ENCODE data around the gene SPACA6. TPM values are rescaled to one million over a fixed set of nuclear protein-coding genes. Genes with fewer than 3 reads are reported as not detected.

The SPACA6 gene, protein sequence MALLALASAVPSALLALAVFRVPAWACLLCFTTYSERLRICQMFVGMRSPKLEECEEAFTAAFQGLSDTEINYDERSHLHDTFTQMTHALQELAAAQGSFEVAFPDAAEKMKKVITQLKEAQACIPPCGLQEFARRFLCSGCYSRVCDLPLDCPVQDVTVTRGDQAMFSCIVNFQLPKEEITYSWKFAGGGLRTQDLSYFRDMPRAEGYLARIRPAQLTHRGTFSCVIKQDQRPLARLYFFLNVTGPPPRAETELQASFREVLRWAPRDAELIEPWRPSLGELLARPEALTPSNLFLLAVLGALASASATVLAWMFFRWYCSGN
- total RNA-seq, result 4.8 and 5.2 TPM in 2 replicates

DNA sequence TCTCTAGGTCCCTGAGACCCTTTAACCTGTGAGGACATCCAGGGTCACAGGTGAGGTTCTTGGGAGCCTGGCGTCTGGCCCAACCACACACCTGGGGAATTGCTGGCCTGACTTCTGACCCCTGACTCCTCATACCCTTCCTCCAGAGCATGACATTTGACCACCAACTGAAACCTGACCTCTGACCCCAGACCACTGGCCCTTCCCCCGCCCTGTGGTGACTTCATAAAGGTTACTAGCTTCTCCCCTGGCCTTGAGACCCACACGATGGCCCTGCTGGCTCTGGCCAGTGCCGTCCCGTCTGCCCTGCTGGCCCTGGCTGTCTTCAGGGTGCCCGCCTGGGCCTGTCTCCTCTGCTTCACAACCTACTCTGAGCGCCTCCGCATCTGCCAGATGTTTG is at the start of gene SPACA6:
Gene SPACA6 (plus strand): TSS at position 71 of the 400 bp plus-strand sequence. CDS start 197 bp downstream, at position 268.

GRCh38 chr19:51646730-51647129 is 46.4 kb upstream of the SPACA6 start, which contains the start of gene SIGLEC14:
SIGLEC14 (minus strand) TSS chr19:51646825; CDS start chr19:51646759, 66 bp downstream.

DNA sequence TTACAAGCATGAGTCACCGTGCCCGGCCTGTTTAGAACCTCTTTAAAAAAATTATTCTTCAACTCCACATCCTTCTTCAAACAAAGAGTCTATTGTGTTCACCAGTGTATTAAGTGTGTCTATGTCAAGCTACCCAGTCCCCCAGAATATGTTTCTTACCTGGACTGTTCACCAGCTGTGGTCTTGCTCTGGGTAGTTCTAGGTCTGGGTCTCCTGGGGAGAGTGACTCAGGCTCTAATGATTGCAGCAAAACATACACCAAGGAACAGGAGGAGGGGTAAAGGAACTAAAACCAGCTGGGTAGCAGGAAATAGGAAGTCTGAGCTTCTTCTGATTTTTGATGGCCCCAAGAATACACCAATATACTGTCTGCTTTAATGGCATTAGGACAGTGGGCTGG is 58.5 kb downstream of the SPACA6 start, which contains the start of gene FPR1:
Gene FPR1 (minus strand): TSS at position 224 of the 400 bp plus-strand sequence. CDS start 4,884 bp downstream, outside the sequence.

Other genes starting within 250 kb of the SPACA6 start
- not detected in 2 replicates for gene SIGLEC8, start 234.9 kb upstream of the SPACA6 start, total RNA-seq
- not detected in 2 replicates for gene CEACAM18, start 214.8 kb upstream of the SPACA6 start, total RNA-seq
- not detected in 2 replicates for gene SIGLEC12, start 191.5 kb upstream of the SPACA6 start, total RNA-seq
- not detected in 2 replicates for gene SIGLEC6, start 161.7 kb upstream of the SPACA6 start, total RNA-seq
- gene ZNF175, start 122.0 kb upstream of the SPACA6 start, total RNA-seq, result 31.0 and 56.9 TPM in 2 replicates
- not detected in 2 replicates for gene SIGLEC5, start 62.9 kb upstream of the SPACA6 start, total RNA-seq
- gene SIGLEC14, start 46.5 kb upstream of the SPACA6 start, total RNA-seq, result not detected in 2 replicates
- gene HAS1, start 30.7 kb downstream of the SPACA6 start, total RNA-seq, result 28.2 and 243 TPM in 2 replicates
- 0.56 and 0.96 TPM in 2 replicates for gene FPR1, start 58.5 kb downstream of the SPACA6 start, total RNA-seq
- under 0.01 and 0.19 TPM in 2 replicates for gene FPR2, start 67.8 kb downstream of the SPACA6 start, total RNA-seq
- gene FPR3, start 101.8 kb downstream of the SPACA6 start, total RNA-seq, result under 0.01 TPM in 1 of 2 replicates, not detected in the other
- gene ZNF577, start 194.6 kb downstream of the SPACA6 start, total RNA-seq, result 7.7 and 11.3 TPM in 2 replicates
- 6.5 and 7.3 TPM in 2 replicates for gene ZNF649, start 211.7 kb downstream of the SPACA6 start, total RNA-seq
- 4.2 and 8.7 TPM in 2 replicates for gene ZNF613, start 234.1 kb downstream of the SPACA6 start, total RNA-seq